Mesenchymal stem cell (in vitro differentiated cells and primary cell): ENCODE results near the gene LORICRIN.
A peak's percentile ranks its signal among the peaks of the same experiment; 100 is the strongest.

Source experiments
- DNase-seq: peaks from one replicate; pipeline ENCODE4 v3.0.0-alpha.2; 2013
- H2AFZ ChIP-seq: one replicate; pipeline ENCODE4 v1.6.1; 2013; ENCODE audit warnings: low read depth, mild to moderate bottlenecking, control low read depth, inconsistent platforms, low read length, moderate library complexity
- H2AK5ac ChIP-seq: 2 replicates; pipeline ENCODE4 v1.6.1; 2013; ENCODE audit warnings: low read length, moderate library complexity, mild to moderate bottlenecking, inconsistent platforms; ENCODE audit not compliant: severe bottlenecking
- H2BK120ac ChIP-seq: one replicate; pipeline ENCODE4 v1.6.1; 2013; ENCODE audit warnings: low read depth, mild to moderate bottlenecking, inconsistent platforms, low read length, moderate library complexity
- H2BK12ac ChIP-seq, 2 experiments: one replicate each; pipeline ENCODE4 v1.6.1; 2013; ENCODE audit warnings: inconsistent platforms in 2 of 2, low read length in 2 of 2, mild to moderate bottlenecking in 2 of 2, moderate library complexity in 2 of 2, control low read depth in 1 of 2
- H2BK15ac ChIP-seq: one replicate; pipeline ENCODE4 v1.6.1; 2013; ENCODE audit warnings: mild to moderate bottlenecking, low read depth, inconsistent platforms; ENCODE audit not compliant: poor library complexity, severe bottlenecking
- H2BK5ac ChIP-seq: 2 replicates; pipeline ENCODE4 v1.6.1; 2013; ENCODE audit warnings: low read depth, mild to moderate bottlenecking, low read length, control low read depth, inconsistent platforms; ENCODE audit not compliant: poor library complexity, severe bottlenecking
- H3K14ac ChIP-seq, 2 experiments: one replicate each; pipeline ENCODE4 v1.6.1; 2013; ENCODE audit warnings: inconsistent platforms in 2 of 2, low read length in 2 of 2, control low read depth in 1 of 2, mild to moderate bottlenecking in 1 of 2, moderate library complexity in 1 of 2
- H3K18ac ChIP-seq, 2 experiments: one replicate each; pipeline ENCODE4 v1.6.1; 2013; ENCODE audit warnings: inconsistent platforms in 2 of 2, low read length in 2 of 2, control low read depth in 1 of 2, low read depth in 1 of 2, mild to moderate bottlenecking in 1 of 2
- H3K23ac ChIP-seq, 2 experiments: one replicate each; pipeline ENCODE4 v1.6.1; 2013; ENCODE audit warnings: inconsistent platforms in 2 of 2, low read length in 2 of 2, mild to moderate bottlenecking in 2 of 2, moderate library complexity in 2 of 2, control low read depth in 1 of 2
- H3K27ac ChIP-seq: 2 replicates; pipeline ENCODE4 v1.5.1; 2013; ENCODE audit warnings: mild to moderate bottlenecking, moderate library complexity, low read length, control low read depth, inconsistent platforms; ENCODE audit not compliant: poor library complexity, severe bottlenecking
- H3K27me3 ChIP-seq, 2 experiments: 2 replicates each; pipeline versions ENCODE4 v1.6.1 to v1.7.0; 2013; ENCODE audit warnings: low read length in 2 of 2, mild to moderate bottlenecking in 2 of 2, moderate library complexity in 2 of 2, control low read depth in 1 of 2, inconsistent platforms in 1 of 2; ENCODE audit not compliant: control insufficient read depth in 1 of 2, insufficient read depth in 1 of 2
- H3K36me3 ChIP-seq, 2 experiments: 2 replicates each; pipeline versions ENCODE4 v1.6.1 to v1.7.0; 2013; ENCODE audit warnings: low read length in 2 of 2, control low read depth in 1 of 2, inconsistent platforms in 1 of 2, low read depth in 1 of 2, mild to moderate bottlenecking in 1 of 2; ENCODE audit not compliant: insufficient read depth in 2 of 2, control insufficient read depth in 1 of 2
- H3K4ac ChIP-seq, 2 experiments: one replicate each; pipeline ENCODE4 v1.6.1; 2013; ENCODE audit warnings: inconsistent platforms in 2 of 2, low read length in 2 of 2, mild to moderate bottlenecking in 2 of 2, moderate library complexity in 2 of 2, control low read depth in 1 of 2, low read depth in 1 of 2
- H3K4me1 ChIP-seq: 2 replicates; pipeline ENCODE4 v1.6.1; 2013; ENCODE audit warnings: low read depth, low read length, control low read depth; ENCODE audit not compliant: control insufficient read depth, insufficient read depth
- H3K4me2 ChIP-seq: 2 replicates; pipeline ENCODE4 v1.6.1; 2013; ENCODE audit warnings: low read length, mild to moderate bottlenecking, inconsistent platforms; ENCODE audit not compliant: poor library complexity, severe bottlenecking
- H3K4me3 ChIP-seq, 2 experiments: 2 replicates each; pipeline versions ENCODE4 v1.5.1 to v1.7.0; 2013; ENCODE audit warnings: low read length in 2 of 2, mild to moderate bottlenecking in 2 of 2, control low read depth in 1 of 2, low read depth in 1 of 2; ENCODE audit not compliant: insufficient read depth in 1 of 2
- H3K79me1 ChIP-seq: replicated peaks from 2 replicates; pipeline ENCODE4 v1.6.1; 2013; ENCODE audit warnings: mild to moderate bottlenecking, control low read depth, low read length, inconsistent platforms; ENCODE audit not compliant: poor library complexity, severe bottlenecking
- H3K9ac ChIP-seq: 2 replicates; pipeline ENCODE4 v1.7.0; 2013; ENCODE audit warnings: mild to moderate bottlenecking, low read length, moderate library complexity
- H3K9me3 ChIP-seq: 2 replicates; pipeline ENCODE4 v1.7.0; 2013; ENCODE audit warnings: mild to moderate bottlenecking, low read length; ENCODE audit not compliant: control insufficient read depth
- H4K8ac ChIP-seq: one replicate; pipeline ENCODE4 v1.6.1; 2013; ENCODE audit warnings: inconsistent platforms, mild to moderate bottlenecking, low read length, moderate library complexity
- H4K91ac ChIP-seq: one replicate; pipeline ENCODE4 v1.6.1; 2013; ENCODE audit warnings: mild to moderate bottlenecking, low read length, inconsistent platforms
- WGBS: methylation state at CpG from one replicate; pipeline ENCODE4 v1.1.7; 2013; ENCODE audit warnings: mixed read lengths; 5-methylcytosine and 5-hydroxymethylcytosine counted together

LORICRIN gene

DNA sequence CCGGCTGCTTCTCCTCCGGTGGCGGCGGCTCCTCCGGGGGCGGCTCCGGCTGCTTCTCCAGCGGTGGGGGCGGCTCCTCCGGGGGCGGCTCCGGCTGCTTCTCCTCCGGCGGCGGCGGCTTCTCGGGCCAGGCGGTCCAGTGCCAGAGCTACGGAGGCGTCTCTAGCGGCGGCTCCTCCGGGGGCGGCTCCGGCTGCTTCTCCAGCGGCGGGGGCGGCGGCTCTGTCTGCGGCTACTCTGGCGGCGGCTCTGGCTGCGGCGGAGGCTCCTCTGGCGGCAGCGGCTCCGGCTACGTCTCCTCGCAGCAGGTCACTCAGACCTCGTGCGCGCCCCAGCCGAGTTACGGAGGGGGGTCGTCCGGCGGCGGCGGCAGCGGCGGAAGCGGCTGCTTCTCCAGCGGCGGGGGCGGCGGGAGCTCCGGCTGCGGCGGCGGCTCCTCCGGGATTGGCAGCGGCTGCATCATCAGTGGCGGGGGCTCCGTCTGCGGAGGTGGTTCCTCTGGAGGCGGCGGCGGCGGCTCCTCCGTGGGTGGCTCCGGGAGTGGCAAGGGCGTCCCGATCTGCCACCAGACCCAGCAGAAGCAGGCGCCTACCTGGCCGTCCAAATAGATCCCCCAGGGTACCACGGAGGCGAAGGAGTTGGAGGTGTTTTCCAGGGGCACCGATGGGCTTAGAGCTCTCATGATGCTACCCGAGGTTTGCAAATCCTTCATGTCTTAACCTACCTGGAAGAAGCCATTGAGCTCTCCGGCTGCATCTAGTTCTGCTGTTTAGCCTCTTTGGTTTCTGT lies 2.0 kb downstream of the LORICRIN start:
- Histone ChIP-seq H3K9ac (no peak overlapping the region), H3K4me1 (peaks cover 7% of the 10 kb centered on the region), H4K91ac (no peak overlapping the region), H2BK12ac (no peak overlapping the region), H4K8ac (no peak overlapping the region), H2BK15ac (peak overlapping the region; percentile 23), H2AK5ac (no peak overlapping the region), H3K79me1 (no peaks in the 10 kb centered on the region), H2BK120ac (no peak overlapping the region), H3K4ac (no peak overlapping the region), H3K27ac (no peak overlapping the region), H2BK5ac (no peak overlapping the region), H3K23ac (no peak overlapping the region), H3K14ac (no peak overlapping the region), H3K4me3 (peak overlapping the region; percentile 46 to 65), H3K36me3 (no peaks in the 10 kb centered on the region), H3K27me3 (peaks cover 46 to 62% of the 10 kb centered on the region in 2 experiments), H3K9me3 (no peaks in the 10 kb centered on the region), H3K18ac (no peak overlapping the region), H3K4me2 (peak overlapping the region; percentile 36), H2AFZ (no peak overlapping the region)
- DNase-seq, result peak; percentile 1
- 28% methylated on average over 79 of the region's 80 CpGs for WGBS

DNA sequence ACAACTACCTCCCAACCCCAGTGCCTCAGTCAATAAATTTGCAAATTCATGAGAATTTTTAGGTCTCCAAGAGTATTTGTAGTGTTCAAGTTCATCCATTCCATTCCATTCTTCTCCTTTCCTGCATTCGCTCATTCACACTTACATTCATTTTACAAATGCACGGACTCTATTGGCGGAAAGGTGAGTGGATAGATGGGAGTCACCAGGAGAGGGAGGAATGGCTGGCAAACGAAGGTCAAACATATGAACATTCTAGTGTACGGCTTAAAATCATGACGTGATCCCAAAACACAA lies 2.5 kb downstream of the LORICRIN start:
- peaks cover 7% of the 10 kb centered on the region for H3K4me1 ChIP-seq
- no peak overlapping the region for H2AK5ac ChIP-seq
- H2AFZ ChIP-seq, result no peak overlapping the region
- H2BK120ac ChIP-seq, result no peak overlapping the region
- no peak overlapping the region for H3K4me2 ChIP-seq
- H3K4ac ChIP-seq, result no peak overlapping the region
- no peak overlapping the region for H3K14ac ChIP-seq
- WGBS, result 85% methylated on average over 6 of the region's 6 CpGs
- H2BK12ac ChIP-seq, result no peak overlapping the region
- H2BK15ac ChIP-seq, result no peak overlapping the region
- H4K8ac ChIP-seq, result no peak overlapping the region
- DNase-seq, result no peak
- H3K27me3 ChIP-seq, result peaks cover 46 to 63% of the 10 kb centered on the region in 2 experiments
- no peak overlapping the region for H3K23ac ChIP-seq
- no peaks in the 10 kb centered on the region for H3K79me1 ChIP-seq
- H4K91ac ChIP-seq, result no peak overlapping the region
- H2BK5ac ChIP-seq, result no peak overlapping the region
- H3K27ac ChIP-seq, result no peak overlapping the region
- H3K9me3 ChIP-seq, result no peaks in the 10 kb centered on the region
- peak overlapping the region in 1 of 2 experiments; percentile 65 for H3K4me3 ChIP-seq
- H3K18ac ChIP-seq, result no peak overlapping the region
- H3K36me3 ChIP-seq, result no peaks in the 10 kb centered on the region
- H3K9ac ChIP-seq, result no peak overlapping the region

DNA sequence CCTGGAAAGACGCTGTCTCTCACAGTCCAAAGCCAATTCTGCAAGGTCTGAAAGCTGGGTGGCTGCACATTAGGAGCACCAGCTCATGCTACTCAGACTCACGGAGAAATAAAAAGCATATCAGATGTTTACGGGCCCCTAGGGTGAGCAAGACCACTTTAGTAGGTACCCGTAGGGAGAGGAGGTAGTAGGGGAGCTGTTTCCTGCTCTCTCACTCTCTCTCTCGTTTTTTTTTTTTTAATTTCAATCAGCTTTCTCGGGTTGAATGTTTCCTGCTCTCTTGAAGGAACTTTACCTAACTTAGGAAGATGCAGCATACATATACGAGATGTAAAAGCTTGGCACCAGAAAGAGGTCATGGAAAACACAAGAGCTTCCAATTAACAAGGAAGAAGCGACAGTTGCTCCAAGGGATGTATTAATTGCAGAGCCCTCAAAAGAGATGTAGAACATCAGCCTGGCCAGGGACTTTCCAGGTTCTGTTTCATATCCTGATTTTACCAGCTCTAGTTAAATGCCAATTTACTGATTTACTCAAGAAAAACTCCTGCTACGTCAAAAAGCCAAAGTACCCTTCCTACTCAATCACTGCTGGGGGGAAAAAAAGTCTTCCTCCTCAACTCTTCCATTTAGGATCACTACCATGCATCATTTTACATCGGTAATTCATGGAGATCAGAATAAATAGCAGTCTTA lies 3.1 kb downstream of the LORICRIN start:
- H2BK5ac ChIP-seq, result no peak overlapping the region
- no peak overlapping the region for H3K18ac ChIP-seq
- H3K4me3 ChIP-seq, result no peak overlapping the region
- no peak overlapping the region for H2AK5ac ChIP-seq
- DNase-seq, result no peak
- peaks cover 7% of the 10 kb centered on the region for H3K4me1 ChIP-seq
- H3K27me3 ChIP-seq, result peaks cover 46 to 63% of the 10 kb centered on the region in 2 experiments
- H4K8ac ChIP-seq, result no peak overlapping the region
- H2BK15ac ChIP-seq, result no peak overlapping the region
- no peak overlapping the region for H3K4ac ChIP-seq
- H3K14ac ChIP-seq, result no peak overlapping the region
- no peaks in the 10 kb centered on the region for H3K79me1 ChIP-seq
- H2BK12ac ChIP-seq, result no peak overlapping the region
- H2AFZ ChIP-seq, result no peak overlapping the region
- no peaks in the 10 kb centered on the region for H3K36me3 ChIP-seq
- no peak overlapping the region for H4K91ac ChIP-seq
- WGBS, result 55% methylated on average over 8 of the region's 10 CpGs
- H3K9me3 ChIP-seq, result no peaks in the 10 kb centered on the region
- no peak overlapping the region for H3K27ac ChIP-seq
- no peak overlapping the region for H2BK120ac ChIP-seq
- H3K23ac ChIP-seq, result no peak overlapping the region
- H3K4me2 ChIP-seq, result no peak overlapping the region
- H3K9ac ChIP-seq, result no peak overlapping the region

DNA sequence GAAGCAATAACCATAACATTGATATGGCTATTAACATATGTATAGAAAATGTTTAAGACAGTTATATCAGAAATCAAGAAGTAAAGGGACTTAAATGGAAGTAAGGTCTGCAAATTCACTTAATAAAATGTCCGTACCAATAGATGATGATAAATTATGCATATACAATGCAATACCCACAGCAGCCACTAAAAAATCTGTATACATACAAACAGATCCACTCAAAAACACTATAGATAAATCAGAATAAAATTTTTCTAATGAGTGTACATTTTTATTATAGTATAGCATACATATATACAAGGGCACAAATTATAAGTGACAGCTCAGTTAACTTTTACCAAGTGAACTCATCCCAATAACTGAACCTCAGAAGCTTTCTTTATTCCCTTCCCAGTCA lies 6.0 kb downstream of the LORICRIN start:
- Histone ChIP-seq H2AK5ac (no peak overlapping the region), H4K8ac (no peak overlapping the region), H2BK5ac (no peak overlapping the region), H3K4me1 (peaks cover 7% of the 10 kb centered on the region), H3K27ac (no peak overlapping the region), H2BK120ac (no peak overlapping the region), H3K18ac (no peak overlapping the region), H2BK12ac (no peak overlapping the region), H3K27me3 (peaks cover 25 to 50% of the 10 kb centered on the region in 2 experiments), H4K91ac (no peak overlapping the region), H2AFZ (no peak overlapping the region), H3K14ac (no peak overlapping the region), H3K23ac (no peak overlapping the region), H3K9me3 (no peaks in the 10 kb centered on the region), H3K4me2 (no peak overlapping the region), H3K79me1 (no peaks in the 10 kb centered on the region), H3K36me3 (no peaks in the 10 kb centered on the region), H3K4ac (no peak overlapping the region), H2BK15ac (no peak overlapping the region), H3K9ac (no peak overlapping the region), H3K4me3 (no peak overlapping the region)
- no peak for DNase-seq
- WGBS, result no CpG with 5 or more reads among the region's 1 CpG
